H9 (cell line): ENCODE data around the gene TNFAIP8L3. TPM values are rescaled to one million over a fixed set of nuclear protein-coding genes. Genes with fewer than 3 reads are reported as not detected.

Source experiments
- DNase-seq: peaks from one replicate; pipeline ENCODE4 v3.0.0-alpha.2; 2017
- H2AFZ ChIP-seq: one replicate; pipeline ENCODE4 v1.6.1; 2013; ENCODE audit warnings: mild to moderate bottlenecking, low read length, control low read depth, moderate library complexity
- H2AK5ac ChIP-seq: 2 replicates; pipeline ENCODE4 v1.6.1; 2013; ENCODE audit warnings: low read length, control low read depth, mixed read lengths; ENCODE audit not compliant: insufficient read length
- H2BK120ac ChIP-seq: one replicate; pipeline ENCODE4 v1.6.1; 2013; ENCODE audit warnings: low read depth, mild to moderate bottlenecking, low read length, control low read depth, inconsistent platforms; ENCODE audit not compliant: poor library complexity, severe bottlenecking
- H2BK12ac ChIP-seq: 2 replicates; pipeline ENCODE4 v1.6.1; 2013; ENCODE audit warnings: low read length, control low read depth, mixed read lengths, low read depth; ENCODE audit not compliant: insufficient read length
- H2BK15ac ChIP-seq: 2 replicates; pipeline ENCODE4 v1.6.1; 2013; ENCODE audit warnings: low read depth, low read length, control low read depth
- H2BK20ac ChIP-seq: one replicate; pipeline ENCODE4 v1.6.1; 2013; ENCODE audit warnings: low read depth, mild to moderate bottlenecking, low read length, control low read depth, inconsistent platforms; ENCODE audit not compliant: poor library complexity, severe bottlenecking
- H2BK5ac ChIP-seq: 2 replicates; pipeline ENCODE4 v1.6.1; 2013; ENCODE audit warnings: low read length, control low read depth, mixed read lengths; ENCODE audit not compliant: insufficient read length
- H3K14ac ChIP-seq: 2 replicates; pipeline ENCODE4 v1.6.1; 2013; ENCODE audit warnings: low read length, control low read depth; ENCODE audit not compliant: insufficient read depth
- H3K18ac ChIP-seq: 2 replicates; pipeline ENCODE4 v1.6.1; 2013; ENCODE audit warnings: low read depth, mild to moderate bottlenecking, mixed read lengths, low read length, control low read depth; ENCODE audit not compliant: insufficient read length
- H3K23ac ChIP-seq: 2 replicates; pipeline ENCODE4 v1.6.1; 2013; ENCODE audit warnings: low read length, control low read depth, mixed read lengths, low read depth; ENCODE audit not compliant: insufficient read length
- H3K23me2 ChIP-seq: 2 replicates; pipeline ENCODE4 v1.6.1; 2013; ENCODE audit warnings: low read depth, mild to moderate bottlenecking, mixed read lengths, low read length, control low read depth; ENCODE audit not compliant: insufficient read length, poor library complexity, severe bottlenecking
- H3K27ac ChIP-seq: 2 replicates; pipeline ENCODE4 v1.5.1; 2013; ENCODE audit warnings: low read length, control low read depth, mixed read lengths, low read depth; ENCODE audit not compliant: insufficient read length
- H3K27me3 ChIP-seq: 2 replicates; pipeline ENCODE4 v1.6.1; 2013; ENCODE audit warnings: low read length, control low read depth, inconsistent platforms; ENCODE audit not compliant: insufficient read depth
- H3K4ac ChIP-seq: 2 replicates; pipeline ENCODE4 v1.6.1; 2013; ENCODE audit warnings: low read depth, mild to moderate bottlenecking, control low read depth, inconsistent platforms, low read length, moderate library complexity
- H3K4me1 ChIP-seq: 2 replicates; pipeline ENCODE4 v1.6.1; 2013; ENCODE audit warnings: low read length, control low read depth, inconsistent platforms; ENCODE audit not compliant: insufficient read depth
- H3K4me2 ChIP-seq: 2 replicates; pipeline ENCODE4 v1.6.1; 2013; ENCODE audit warnings: low read length, control low read depth, mixed read lengths; ENCODE audit not compliant: insufficient read length, insufficient read depth
- H3K56ac ChIP-seq: 2 replicates; pipeline ENCODE4 v1.6.1; 2013; ENCODE audit warnings: low read depth, mild to moderate bottlenecking, mixed read lengths, low read length, control low read depth; ENCODE audit not compliant: insufficient read length
- H3K79me1 ChIP-seq: 2 replicates; pipeline ENCODE4 v1.6.1; 2013; ENCODE audit warnings: low read depth, mild to moderate bottlenecking, moderate library complexity, low read length, control low read depth, inconsistent platforms; ENCODE audit not compliant: insufficient read depth, poor library complexity, severe bottlenecking
- H3K79me2 ChIP-seq: 2 replicates; pipeline ENCODE4 v1.6.1; 2013; ENCODE audit warnings: low read length, control low read depth, inconsistent platforms; ENCODE audit not compliant: insufficient read depth
- H3K9ac ChIP-seq: 2 replicates; pipeline ENCODE4 v1.6.1; 2013; ENCODE audit warnings: low read length, control low read depth, mixed read lengths; ENCODE audit not compliant: insufficient read length; ENCODE audit errors: extremely low read depth
- H3K9me3 ChIP-seq: one replicate; pipeline ENCODE4 v1.6.1; 2013; ENCODE audit warnings: low read depth, low read length, inconsistent platforms; ENCODE audit not compliant: control insufficient read depth
- H3T11ph ChIP-seq: one replicate; pipeline ENCODE4 v1.6.1; 2013; ENCODE audit warnings: mild to moderate bottlenecking, low read length, control low read depth, inconsistent platforms
- H4K20me1 ChIP-seq: one replicate; pipeline ENCODE4 v1.6.1; 2013; ENCODE audit not compliant: control insufficient read depth, insufficient read length, insufficient read depth
- H4K5ac ChIP-seq: 2 replicates; pipeline ENCODE4 v1.6.1; 2013; ENCODE audit warnings: low read depth, mild to moderate bottlenecking, mixed read lengths, low read length, control low read depth; ENCODE audit not compliant: insufficient read length
- H4K8ac ChIP-seq: replicated peaks from 2 replicates; pipeline ENCODE4 v1.6.1; 2013; ENCODE audit warnings: low read length, control low read depth, mixed read lengths, low read depth; ENCODE audit not compliant: insufficient read length
- H4K91ac ChIP-seq: 2 replicates; pipeline ENCODE4 v1.6.1; 2013; ENCODE audit warnings: low read depth, mild to moderate bottlenecking, moderate library complexity, mixed read lengths, low read length, control low read depth; ENCODE audit not compliant: insufficient read length
- H3K27ac Mint-ChIP-seq, 3 experiments: 2 replicates in 2 of 3; 3 replicates in 1 of 3; pipeline ENCODE4 v1.8.0; 2020 to 2021; ENCODE audit warnings: mixed read lengths in 3 of 3, mild to moderate bottlenecking in 1 of 3, moderate library complexity in 1 of 3
- H3K27me3 Mint-ChIP-seq: 2 replicates; pipeline ENCODE4 v1.8.0; 2021; ENCODE audit warnings: low read depth, mild to moderate bottlenecking, moderate library complexity, mixed read lengths
- H3K36me3 Mint-ChIP-seq, 3 experiments: 2 replicates in 2 of 3; 3 replicates in 1 of 3; pipeline ENCODE4 v1.8.0; 2020 to 2021; ENCODE audit warnings: low read depth in 3 of 3, mixed read lengths in 3 of 3; ENCODE audit not compliant: insufficient read depth in 1 of 3
- H3K4me1 Mint-ChIP-seq, 2 experiments: 2 replicates each; pipeline ENCODE4 v1.8.0; 2020; ENCODE audit warnings: mixed read lengths in 2 of 2
- H3K4me3 Mint-ChIP-seq, 2 experiments: 2 replicates in 1 of 2; 3 replicates in 1 of 2; pipeline ENCODE4 v1.8.0; 2020 to 2021; ENCODE audit warnings: mild to moderate bottlenecking in 2 of 2, mixed read lengths in 2 of 2, moderate library complexity in 1 of 2
- H3K9me3 Mint-ChIP-seq, 2 experiments: 2 replicates in 1 of 2; 3 replicates in 1 of 2; pipeline ENCODE4 v1.8.0; 2020; ENCODE audit warnings: mild to moderate bottlenecking in 2 of 2, mixed read lengths in 2 of 2, moderate library complexity in 1 of 2
- WGBS: extraction: QIAGEN DNeasy Blood & Tissue Kit; methylation state at CpG from one replicate; pipeline ENCODE4 v1.1.7; 2013; ENCODE audit warnings: missing lambda C conversion rate, low lambda C conversion rate, mixed read lengths; ENCODE audit not compliant: insufficient read length; ENCODE audit errors: extremely low coverage; 5-methylcytosine and 5-hydroxymethylcytosine counted together
- total RNA-seq: library from RNA; stranded (reverse); gene quantifications from 2 replicates; pipeline ENCODE4 v1.2.1, GENCODE V29; 2021
- TF ChIP-seq, protein P1 (sequence below): fragments of 200-600 bp; sonication (generic); conservative IDR thresholded peaks from 3 replicates; pipeline ENCODE4 v1.8.0; 2021; ENCODE audit warnings: antibody characterized with exemption, mild to moderate bottlenecking

Gene TNFAIP8L3
- total RNA-seq, 1 experiment from 2014 or later, result 0.22 TPM

DNA sequence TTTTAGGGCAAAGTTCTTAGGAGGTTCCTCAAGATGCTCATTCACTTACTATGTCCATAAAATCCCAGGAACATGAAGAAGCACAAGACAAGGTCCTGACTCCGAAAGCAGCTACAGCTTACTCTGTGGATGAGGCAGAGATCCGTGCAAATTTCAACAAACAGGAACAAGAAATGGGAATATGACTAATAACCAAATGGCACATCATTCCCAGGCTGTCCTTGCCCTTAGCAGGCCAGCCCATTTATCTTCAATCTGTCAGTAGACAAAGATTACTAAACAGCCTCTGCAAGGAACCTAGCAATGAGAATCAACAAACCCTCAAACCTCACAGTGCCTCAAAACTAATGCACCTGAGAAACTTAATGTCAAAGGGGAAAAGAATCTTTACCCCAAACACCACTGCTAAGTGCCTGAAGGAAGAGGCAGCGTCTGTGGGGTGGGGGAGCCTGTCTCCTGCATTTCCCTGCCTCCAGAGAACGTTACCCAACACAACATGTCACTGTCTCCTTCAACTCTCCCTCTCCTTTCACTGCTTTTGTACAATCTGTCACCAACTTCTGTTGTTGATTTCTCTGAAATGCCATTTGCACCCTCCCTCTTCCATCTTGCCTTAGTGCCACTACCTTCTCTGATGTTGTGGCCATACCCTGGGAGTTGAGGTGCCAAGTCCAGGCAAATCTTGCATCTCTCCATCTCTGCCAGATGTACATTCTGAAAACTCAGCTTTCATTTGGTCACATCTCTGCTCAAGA is 4.8 kb downstream of the TNFAIP8L3 start:
- no peaks in the 10 kb centered on the region for H4K20me1 ChIP-seq
- peaks cover 13% of the 10 kb centered on the region for H3K23me2 ChIP-seq
- no CpG with 5 or more reads among the region's 4 CpGs for WGBS
- H3K9me3 Mint-ChIP-seq, result no peaks in the 10 kb centered on the region
- no peak overlapping the region for H2BK15ac ChIP-seq
- H4K8ac ChIP-seq, result no peak overlapping the region
- no peaks in the 10 kb centered on the region for H3K36me3 Mint-ChIP-seq
- H3K4me3 Mint-ChIP-seq, result no peak overlapping the region
- H4K5ac ChIP-seq, result no peak overlapping the region
- peaks cover 5% of the 10 kb centered on the region for H3K4me1 ChIP-seq
- no peak overlapping the region for H4K91ac ChIP-seq
- H3K4me1 Mint-ChIP-seq, result peaks cover 18 to 21% of the 10 kb centered on the region in 2 experiments
- no peak overlapping the region for H3K4me2 ChIP-seq
- TF ChIP-seq, protein P1, sequence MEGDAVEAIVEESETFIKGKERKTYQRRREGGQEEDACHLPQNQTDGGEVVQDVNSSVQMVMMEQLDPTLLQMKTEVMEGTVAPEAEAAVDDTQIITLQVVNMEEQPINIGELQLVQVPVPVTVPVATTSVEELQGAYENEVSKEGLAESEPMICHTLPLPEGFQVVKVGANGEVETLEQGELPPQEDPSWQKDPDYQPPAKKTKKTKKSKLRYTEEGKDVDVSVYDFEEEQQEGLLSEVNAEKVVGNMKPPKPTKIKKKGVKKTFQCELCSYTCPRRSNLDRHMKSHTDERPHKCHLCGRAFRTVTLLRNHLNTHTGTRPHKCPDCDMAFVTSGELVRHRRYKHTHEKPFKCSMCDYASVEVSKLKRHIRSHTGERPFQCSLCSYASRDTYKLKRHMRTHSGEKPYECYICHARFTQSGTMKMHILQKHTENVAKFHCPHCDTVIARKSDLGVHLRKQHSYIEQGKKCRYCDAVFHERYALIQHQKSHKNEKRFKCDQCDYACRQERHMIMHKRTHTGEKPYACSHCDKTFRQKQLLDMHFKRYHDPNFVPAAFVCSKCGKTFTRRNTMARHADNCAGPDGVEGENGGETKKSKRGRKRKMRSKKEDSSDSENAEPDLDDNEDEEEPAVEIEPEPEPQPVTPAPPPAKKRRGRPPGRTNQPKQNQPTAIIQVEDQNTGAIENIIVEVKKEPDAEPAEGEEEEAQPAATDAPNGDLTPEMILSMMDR, result no peak
- H3K27ac Mint-ChIP-seq, result no peak overlapping the region
- no peak overlapping the region for H2BK20ac ChIP-seq
- H3K18ac ChIP-seq, result no peak overlapping the region
- no peak overlapping the region for H2AFZ ChIP-seq
- peaks cover 59% of the 10 kb centered on the region for H3K27me3 Mint-ChIP-seq
- no peak overlapping the region for H3K23ac ChIP-seq
- H3K27me3 ChIP-seq, result peaks cover 22% of the 10 kb centered on the region; the same call in 1 of the 2 replicates
- no peak overlapping the region for H2AK5ac ChIP-seq
- no peak overlapping the region for H3K27ac ChIP-seq
- H3K79me2 ChIP-seq, result no peaks in the 10 kb centered on the region
- H3K79me1 ChIP-seq, result no peaks in the 10 kb centered on the region
- H3T11ph ChIP-seq, result no peak overlapping the region
- H3K14ac ChIP-seq, result no peak overlapping the region
- no peak overlapping the region for H3K4ac ChIP-seq
- H3K9me3 ChIP-seq, result no peaks in the 10 kb centered on the region
- H3K9ac ChIP-seq, result no peak overlapping the region
- H2BK5ac ChIP-seq, result no peak overlapping the region
- no peak for DNase-seq
- no peak overlapping the region for H3K56ac ChIP-seq
- H2BK120ac ChIP-seq, result no peak overlapping the region
- no peak overlapping the region for H2BK12ac ChIP-seq
